Left renal pelvis (tissue), 4 donors: Measurements from ENCODE around the gene PRELID2. TPM values are rescaled to one million over a fixed set of nuclear protein-coding genes. Genes with fewer than 3 reads are reported as not detected.
"Not testable (repeated sequence)": the region's sequence is repeated elsewhere in the genome, so short reads cannot be mapped to it uniquely, and the experiment has no call there.

ENCODE experiments used
- DNase-seq, 4 donors: peaks; one replicate each; pipeline ENCODE4 v3.0.0-alpha.2; 2013; ENCODE audit warnings: low read depth in 4 of 4, low spot score in 3 of 4
- polyA plus RNA-seq, 4 donors: library from polyadenylated mRNA; unstranded; fragments of 120-200 nt; gene quantifications; one replicate each; pipeline ENCODE4 v1.2.1, GENCODE V29; 2013; ENCODE audit not compliant: insufficient read length in 4 of 4

Gene PRELID2
- polyA plus RNA-seq, 4 donors: 5.3 to 10.7 (median 8.8) TPM

DNA sequence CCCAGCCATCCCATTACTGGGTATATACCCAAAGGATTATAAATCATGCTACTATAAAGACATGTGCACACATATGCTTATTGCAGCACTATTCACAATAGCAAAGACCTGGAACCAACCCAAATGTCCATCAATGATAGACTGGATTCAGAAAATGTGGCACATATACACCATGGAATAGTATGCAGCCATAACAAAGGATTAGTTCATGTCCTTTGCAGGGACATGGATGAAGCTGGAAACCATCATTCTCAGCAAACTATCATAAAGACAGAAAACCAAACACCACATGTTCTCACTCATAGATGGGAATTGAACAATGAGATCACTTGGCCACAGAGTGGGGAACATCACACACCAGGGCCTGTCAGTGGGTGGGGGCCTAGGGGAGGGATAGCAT is 36.6 kb downstream of the PRELID2 start:
- not testable (repeated sequence) for DNase-seq

DNA sequence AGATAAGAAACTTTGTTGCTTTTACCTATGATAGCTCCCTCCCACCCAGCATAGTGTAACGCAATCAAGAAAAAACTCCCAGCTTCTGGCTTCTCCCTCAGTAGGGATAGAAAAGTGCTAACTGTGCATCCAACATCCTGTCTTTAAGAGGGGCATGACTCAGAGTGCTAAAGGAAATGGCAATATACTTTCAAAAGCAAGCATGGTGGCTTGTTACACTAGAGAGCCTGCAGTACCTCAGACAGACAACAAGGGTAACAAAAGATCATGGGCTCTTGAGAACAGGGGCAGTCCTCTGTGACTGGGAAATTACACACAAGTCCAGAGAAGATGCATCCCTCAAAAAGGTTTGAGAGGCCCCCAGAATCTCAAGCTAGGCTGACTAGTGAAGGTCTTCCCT is 37.8 kb downstream of the PRELID2 start:
- DNase-seq: no peak

DNA sequence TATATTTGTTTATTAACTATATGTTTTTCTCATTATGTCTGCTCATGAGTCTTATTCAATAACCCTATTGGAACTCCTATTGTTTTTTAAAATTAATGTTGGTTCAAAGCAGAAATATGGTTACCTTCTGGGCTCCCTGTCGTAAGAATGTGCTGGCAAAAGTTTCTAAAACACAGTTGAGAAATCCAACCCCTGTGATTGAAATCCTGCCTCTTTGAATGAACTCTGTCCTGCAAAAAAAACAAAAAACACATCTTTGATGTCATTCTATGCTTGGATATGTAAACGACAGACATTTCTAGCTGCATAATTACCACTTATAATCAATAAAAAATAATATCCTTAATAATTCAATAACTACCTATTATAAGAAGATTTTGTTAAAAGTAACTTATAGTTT is 38.8 kb downstream of the PRELID2 start:
- no peak for DNase-seq

DNA sequence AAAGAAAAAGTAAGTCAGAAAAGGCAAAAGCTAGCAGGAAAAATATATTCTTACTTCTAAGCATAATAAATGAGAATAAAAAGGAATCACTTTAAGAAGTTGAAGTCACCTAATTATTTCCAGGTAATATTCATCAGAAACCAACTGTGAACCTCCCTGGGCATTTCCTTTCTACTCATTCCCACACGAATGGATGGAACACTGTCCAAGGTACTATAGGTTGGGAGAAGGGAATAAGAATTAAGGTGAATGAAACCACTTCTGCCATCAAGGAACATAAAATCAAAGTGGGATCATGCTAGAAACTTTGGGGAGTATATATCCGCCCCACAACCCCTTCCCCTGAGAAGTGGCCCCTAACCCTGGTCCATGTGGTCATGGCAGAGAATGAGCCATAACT is 41.6 kb downstream of the PRELID2 start:
- no peak for DNase-seq

DNA sequence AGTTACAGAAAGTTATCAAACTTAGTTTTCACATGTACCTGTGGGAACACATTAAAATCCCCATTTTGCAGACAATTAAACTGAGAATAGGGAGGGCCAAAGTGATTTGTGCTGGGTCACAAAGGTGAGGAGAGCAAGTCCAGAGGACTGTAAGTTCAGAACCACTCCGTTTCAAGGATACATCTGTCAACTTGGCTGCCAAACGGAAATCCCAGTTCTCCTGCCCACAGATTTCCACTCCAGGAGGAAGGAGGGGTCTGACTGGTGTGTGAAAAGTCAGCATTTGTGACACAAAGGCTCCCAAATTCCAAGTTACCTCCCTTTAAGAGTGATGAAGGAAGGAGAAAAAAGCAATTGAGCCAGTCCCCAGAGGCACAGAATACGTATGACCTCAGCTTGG is 42.3 kb downstream of the PRELID2 start:
- no peak for DNase-seq

DNA sequence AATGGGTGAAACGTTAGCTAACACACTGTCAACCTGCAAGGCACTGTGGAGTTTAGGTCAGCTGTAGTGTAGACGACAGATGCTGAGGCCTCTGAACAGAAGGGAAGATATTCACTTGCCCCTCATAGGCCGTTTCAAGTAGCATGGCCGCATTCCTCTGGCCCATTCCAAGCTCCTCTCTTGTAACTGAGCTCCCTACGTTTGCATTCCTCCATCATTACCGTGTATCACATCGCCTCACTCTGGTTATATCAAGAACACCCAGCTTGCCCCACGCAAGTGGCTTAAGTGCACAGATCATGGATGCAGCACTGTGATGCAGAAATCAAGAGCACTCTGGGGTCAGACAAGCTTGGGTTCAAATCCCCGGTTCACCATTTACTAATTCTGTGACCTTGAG is 43.3 kb downstream of the PRELID2 start:
- DNase-seq: no peak

DNA sequence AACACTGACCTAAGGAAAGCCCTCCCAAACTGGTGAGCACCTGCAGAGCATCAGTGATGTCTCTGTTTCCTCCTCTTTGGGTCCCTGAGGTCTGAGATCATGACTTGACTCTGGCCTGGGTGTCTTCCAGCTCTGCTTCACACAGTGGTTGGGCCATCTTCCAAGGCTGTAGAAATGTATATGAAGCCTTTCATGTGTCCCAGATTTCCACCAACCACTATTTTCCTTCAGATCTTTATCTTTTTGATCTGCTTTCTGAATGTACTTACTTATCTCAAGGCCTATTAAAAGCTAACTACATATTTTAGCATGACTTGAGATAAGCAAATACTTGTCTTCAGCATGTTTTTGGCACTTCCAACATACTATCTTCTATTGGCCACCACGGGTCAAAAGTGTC is 47.1 kb downstream of the PRELID2 start:
- DNase-seq: no peak

DNA sequence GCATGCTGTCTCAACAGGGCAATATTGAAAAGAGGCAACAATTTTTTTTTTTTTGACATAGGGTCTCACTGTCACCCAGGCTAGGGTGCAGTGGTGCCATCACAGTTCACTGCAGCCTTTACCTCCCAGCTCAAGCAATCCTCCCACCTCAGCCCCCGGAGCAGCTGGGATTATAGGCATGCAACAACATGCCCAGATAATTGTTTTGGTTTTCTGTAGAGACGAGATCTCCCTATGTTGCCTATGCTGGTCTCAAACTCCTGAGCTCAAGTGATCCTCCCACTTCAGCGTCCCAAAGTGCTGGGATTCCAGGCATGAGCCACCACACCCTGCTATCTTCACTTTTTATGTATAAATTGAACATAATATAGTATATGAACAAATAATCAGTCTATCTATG is 47.6 kb downstream of the PRELID2 start:
- no peak for DNase-seq

DNA sequence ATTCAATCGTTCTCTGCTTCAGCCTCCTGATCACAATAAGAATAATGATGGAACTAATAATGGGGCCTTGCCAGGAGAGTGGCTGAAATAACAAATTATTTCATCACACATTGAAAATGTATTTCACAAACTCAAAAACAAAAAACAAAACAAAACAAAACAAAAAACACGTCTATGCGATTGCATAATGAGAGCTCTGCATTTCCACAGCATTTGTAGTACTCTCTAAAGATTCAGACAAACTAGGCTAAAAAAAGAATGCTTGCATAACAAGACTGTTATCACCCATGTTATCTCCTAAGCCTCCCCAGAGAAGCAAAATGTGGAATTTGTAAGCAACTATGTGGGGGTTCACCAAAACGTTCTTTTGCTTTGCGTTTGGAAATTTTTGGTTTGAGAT is 48.1 kb downstream of the PRELID2 start:
- DNase-seq: no peak

DNA sequence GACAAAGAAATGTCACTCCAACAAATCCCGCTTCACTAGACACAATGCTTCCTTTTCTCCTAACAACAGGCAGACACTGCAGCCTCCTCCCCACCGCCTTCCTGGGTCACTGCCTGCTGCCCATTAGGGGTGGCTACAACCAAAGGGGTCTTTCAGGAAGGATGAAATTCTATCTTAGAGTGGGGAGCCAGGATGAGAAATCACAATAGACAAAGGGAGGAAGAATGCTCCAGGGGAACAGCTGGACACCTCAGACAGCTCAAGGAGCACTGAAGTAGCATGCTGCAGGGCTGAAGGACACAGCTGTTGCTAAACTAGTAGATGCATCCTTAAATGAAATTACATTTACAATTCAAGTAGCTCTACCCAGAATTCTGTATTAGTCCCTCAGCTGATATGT is 54.2 kb downstream of the PRELID2 start:
- no peak for DNase-seq

DNA sequence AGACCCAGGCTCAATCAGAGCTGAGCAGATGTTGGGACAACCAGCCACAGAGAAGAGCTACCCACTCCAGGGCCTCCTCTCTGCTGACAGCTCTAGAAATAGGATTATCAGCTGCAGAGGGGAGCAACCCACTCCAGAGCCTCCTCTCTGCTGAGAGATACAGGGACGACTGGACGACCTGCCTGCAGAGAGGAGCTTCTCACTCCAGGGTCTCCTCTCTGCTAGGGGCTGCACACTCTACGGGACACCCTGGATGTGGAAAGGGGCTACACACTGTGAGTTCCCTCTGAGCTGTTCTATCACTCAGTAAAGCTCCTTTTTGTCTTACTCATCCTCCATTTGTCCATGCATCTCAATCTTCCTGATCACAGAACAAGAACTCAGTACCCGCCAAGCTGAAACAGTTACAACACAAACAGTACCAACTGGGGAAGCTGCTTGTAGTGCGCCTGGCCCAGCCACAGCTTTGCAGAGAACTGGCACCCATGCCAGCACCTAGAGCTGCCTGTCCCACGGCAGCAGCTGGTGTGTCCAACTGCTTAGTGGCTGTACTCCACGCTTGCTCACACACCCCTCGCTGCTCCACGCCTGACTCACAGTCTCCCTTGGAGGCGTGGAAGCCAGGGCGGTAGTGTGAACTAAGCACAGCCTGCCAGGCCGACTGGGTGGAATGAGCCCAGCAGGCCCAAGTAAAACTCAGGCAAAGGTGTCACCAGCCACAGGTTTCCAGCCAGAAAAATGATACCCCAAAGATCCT is 56.8 kb downstream of the PRELID2 start:
- DNase-seq: no peak

DNA sequence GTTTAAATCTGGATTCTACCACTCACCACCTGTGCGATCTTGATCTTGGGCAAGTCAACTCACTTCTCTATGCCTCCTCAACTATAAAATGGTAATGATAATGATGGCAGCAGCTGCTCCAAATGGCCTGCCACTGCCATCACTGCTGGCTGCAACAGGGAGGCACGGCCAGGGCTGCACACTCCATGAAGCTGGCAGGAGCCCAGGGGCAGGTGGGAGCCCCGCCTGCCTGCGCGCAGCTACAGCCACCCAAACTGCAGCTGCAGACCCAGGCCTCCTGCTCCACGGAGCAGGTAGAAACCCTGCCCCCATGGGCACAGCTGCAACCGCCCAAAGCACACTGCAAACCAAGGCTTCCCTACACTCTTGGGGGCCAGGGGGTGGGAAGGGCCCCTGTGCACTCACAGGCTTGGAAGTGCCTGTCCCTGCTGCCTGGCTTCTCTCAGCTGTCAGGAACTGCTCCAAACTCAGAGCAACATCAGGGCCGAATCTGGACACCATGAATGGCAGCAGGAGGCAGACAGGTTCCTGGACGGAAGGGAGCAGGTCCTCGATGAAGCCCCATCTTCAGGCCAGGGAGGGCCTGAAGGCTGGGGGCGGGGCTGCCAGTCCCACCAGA is 57.6 kb downstream of the PRELID2 start:
- no peak for DNase-seq

DNA sequence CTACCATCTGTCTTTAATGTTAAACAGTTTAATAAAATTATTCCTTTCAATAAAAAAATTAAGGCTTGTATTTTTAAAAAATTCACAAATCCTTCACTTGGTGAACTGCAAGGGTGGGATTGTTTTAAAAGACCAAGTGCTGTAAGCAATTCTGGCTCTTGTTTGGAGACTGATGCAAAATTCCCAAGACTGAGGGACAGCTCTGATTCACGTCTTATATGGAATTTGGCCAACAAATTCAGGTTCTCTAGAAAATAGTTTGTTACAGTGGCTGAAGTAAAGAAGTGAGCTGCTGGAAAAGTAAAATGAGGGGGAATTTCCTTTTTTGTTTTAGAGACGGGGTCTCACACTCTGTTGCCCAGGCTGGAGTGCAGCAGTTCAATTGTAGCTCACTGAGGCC is 58.3 kb downstream of the PRELID2 start:
- no peak for DNase-seq

DNA sequence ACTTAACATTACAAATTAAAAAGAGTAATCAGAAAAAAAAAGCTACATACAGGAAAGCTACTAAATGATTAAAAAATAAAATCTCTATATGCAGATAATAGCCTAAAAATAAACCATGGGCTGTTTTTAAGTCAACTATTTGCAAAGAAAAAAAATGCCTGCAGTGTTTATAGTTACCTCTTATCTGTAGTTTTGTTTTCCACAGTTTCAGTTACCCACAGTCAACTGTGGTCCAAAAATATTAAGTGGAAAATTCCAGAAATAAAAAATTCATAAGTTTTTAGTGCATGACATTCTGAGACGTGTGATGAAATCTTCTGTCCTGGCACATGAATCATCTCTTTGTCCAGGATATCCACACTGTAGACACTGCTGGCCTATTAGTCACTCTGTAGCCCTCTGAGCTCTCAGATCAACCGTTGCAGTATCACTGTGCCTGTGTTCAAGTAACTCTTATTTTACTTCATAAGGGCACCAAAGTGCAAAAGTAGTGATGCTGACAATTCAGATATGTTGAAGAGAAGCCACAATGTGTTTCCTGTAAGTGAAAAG is 59.2 kb downstream of the PRELID2 start:
- DNase-seq: no peak

DNA sequence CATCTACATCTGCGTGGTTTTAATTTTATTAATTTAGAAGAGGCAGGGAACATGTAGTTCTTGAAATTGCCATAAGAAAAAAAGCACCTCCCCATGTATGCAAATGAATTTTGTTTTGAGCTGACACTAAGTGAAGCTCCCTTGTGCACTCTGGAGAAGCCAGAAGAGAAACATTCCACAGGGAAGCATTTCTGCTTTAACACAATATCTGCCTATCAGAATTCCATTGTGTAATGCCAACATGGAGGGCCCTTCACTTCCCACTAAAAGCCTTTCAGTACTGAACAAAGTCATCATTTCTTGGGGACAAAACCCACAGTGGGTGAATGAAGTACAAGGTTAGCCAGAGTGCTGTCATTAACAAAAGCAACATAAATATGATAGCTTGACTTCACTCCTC is 59.7 kb downstream of the PRELID2 start:
- no peak for DNase-seq

DNA sequence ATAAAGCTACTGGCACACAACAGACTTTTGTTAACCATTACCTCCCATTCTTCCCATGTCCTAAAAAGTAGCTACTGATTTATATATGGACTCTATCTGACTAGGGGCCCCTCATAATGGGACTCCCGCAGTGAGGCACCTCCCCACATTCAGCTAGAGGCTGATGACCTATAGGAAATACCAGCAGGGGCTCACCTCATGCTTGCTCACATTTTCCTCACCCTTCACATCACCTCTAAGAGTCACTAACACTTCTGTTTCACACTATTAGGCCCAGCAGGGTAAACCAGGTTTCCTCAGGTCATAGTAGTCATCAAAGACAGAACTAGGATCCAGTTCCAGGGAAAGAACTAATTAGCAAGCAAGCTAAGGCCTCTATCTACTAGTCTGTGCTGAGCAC is 60.7 kb downstream of the PRELID2 start:
- DNase-seq: no peak

DNA sequence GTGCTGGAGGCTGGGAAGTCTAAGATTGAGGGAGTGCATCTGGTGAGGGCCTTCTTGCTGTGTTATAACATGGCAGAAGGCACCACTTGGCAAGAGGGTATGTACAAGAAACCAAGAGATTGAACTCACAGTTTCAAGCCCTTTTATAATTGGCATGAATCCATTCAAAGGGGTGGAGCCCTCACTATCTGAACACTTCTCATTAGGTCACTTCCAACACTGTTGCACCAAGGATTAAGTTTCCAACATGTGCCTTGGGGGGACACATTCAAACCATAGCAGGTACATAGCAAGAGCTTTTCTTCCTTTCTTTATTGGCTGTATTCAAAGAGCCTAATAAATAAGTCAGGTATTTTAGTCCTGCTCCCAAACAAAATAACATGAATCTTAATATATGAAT is 62.7 kb downstream of the PRELID2 start:
- DNase-seq: no peak

DNA sequence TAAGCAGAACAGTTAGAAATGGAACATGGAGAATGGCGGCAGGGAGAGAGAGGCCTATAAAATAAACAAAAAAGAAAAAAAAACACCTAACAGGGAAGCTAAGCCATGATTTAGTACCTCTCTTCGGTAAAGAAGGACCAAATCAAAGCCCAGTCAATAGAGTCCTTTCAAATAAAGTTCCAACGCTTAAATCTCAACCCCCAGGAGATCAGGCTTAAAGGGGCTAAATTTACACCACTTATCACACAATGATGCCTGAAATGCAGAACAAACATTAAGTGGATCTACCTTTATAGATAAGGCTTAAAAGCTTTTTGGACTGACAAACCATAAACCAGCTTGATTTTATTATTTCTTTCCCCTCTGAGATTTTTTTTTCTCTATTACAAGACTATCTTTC is 66.3 kb downstream of the PRELID2 start:
- DNase-seq: no peak

DNA sequence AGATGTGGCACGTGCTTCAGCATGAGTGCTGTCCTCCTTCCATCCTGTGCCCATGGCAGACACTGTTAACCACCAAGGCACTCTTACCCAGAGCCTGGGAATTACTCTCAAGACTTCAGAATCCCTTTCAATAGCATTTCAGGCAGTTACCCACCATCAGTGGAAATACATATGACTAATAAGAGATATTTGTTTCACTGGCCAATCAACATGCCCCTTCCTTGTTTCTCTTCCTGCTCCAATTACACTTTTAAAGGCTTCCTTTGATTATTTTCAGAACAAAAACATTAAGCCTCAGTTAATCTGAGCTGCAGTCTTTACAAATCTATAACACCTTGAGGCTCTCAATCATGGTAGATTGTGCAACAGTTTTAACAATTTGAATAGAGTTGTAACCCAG is 70.8 kb downstream of the PRELID2 start:
- DNase-seq: no peak

DNA sequence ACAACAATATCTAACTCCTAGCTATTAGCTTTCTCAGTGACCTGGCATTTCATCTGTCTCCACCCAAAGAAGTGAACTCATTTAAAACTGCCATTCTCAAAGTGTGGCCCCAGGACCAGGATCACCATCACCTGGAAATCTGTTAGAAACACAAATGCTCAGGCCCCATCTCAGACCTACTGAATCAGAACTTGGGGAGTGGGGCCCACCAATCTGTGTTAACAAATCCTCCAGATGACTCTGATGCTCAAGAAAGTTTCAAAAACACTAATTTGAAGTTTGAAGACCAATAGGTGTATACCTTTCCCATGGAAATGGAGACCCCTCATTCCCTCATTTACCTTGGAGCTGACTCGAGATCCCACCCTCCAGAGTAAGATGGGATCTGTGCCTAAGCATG is 72.3 kb downstream of the PRELID2 start:
- DNase-seq: no peak

DNA sequence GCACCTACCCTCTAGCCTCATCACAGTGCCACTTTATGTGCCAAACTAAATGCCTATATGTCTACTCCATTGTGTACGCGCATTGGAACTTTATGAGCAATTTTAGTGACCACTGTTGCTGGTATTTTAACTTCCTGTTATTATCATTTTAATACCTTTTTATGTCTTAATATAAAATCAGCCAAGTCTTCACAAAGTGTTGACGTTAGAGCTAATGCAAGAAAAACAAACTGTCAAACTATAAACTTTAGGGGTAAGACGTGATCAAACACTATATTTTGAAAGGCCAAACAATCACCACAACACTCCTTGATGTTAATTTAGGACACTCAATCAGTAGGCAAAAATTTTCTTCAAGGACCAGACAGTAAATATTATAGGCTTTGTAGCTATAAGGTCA is 73.9 kb downstream of the PRELID2 start:
- DNase-seq: no peak

DNA sequence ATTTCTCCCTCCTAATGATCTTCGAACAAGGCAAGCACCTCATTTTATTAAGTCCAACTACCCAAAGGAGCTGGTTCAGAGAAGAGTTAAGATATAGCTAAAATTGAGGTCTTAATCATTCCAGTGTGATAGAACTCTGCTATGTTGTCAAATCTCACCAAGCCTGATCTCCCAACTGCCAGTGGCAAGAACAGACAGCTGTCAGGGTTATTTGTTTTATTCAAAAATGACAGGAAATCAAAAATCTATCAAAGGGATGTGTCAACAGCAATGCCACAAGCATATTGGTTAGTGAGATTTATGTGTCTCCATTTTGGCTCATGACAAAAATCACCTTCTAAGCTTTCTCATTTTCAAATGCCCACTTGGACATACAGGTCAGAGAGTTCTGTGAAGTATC is 74.5 kb downstream of the PRELID2 start:
- no peak for DNase-seq
